Myocyte (in vitro differentiated cells): ENCODE results near the gene COG6. TPM values are rescaled to one million over a fixed set of nuclear protein-coding genes. Genes with fewer than 3 reads are reported as not detected.

Source experiments
- DNase-seq: peaks from one replicate; pipeline ENCODE4 v3.0.0-alpha.2; 2012; ENCODE audit warnings: low read depth
- microRNA-seq: library from miRNA; unstranded; fragments of <30 nt; microRNA quantifications from one replicate; pipeline ENCODE4, GENCODE V29; 2016
- total RNA-seq: library from RNA; depleted of rRNA; stranded (reverse); fragments of >200 nt; gene quantifications from 2 replicates; pipeline ENCODE4 v1.2.3, GENCODE V29; 2014

Gene COG6
- total RNA-seq, 1 donor from 2014 or later = 34.7 TPM

DNA sequence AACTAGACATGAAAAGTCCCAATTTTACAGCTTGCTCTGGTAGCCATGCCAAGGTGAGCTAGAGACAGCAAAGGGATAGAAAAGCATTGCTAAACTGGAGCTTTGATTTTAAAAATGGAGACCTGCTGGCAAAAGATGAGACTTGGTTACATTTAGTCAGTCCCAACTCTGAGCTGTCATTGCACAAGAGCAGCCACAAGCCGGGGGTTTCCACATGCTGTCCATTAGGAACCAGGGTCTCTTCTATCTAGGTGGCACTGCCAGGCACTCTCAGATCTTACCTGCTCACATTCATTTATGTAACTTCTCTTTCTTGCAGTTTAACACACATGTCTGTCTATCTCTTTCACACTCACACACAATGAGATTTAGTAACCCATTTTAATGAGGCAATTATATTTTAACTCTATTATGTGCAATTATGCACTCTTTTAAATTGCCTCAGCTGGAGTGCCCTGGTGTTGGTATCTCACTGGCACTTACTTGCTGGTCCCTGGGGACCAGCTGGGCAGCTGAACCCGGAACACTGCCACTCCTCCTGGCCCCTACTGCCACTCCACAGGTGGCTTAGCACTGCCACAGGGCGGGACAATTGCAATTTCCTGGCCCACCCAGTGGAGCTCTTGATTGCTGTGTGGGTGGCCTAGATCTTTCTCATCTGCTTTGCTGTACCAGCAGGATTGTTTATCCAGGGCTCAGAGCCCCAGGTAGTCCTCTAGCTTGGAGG lies 112.5 kb downstream of the COG6 start:
- DNase-seq = peak; percentile 60

DNA sequence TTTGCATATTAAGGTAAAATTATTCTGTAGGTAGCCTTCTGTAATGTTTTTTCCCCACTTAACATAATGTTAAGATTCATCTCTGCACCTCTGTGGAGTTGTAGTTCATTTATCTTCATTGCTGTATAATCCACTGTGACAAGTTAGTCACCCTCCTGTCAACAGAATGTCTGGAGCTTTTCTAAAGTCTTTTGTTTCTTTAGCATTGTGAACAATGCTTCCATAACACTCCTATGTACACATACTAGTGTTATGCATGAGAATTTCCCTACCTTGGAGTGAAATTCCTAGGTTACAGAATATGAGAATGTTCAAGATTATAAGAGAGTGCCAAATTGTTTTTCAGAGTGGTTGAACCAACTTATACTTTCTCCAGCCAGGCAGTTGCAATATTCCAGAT lies 113.5 kb downstream of the COG6 start:
- DNase-seq = no peak

DNA sequence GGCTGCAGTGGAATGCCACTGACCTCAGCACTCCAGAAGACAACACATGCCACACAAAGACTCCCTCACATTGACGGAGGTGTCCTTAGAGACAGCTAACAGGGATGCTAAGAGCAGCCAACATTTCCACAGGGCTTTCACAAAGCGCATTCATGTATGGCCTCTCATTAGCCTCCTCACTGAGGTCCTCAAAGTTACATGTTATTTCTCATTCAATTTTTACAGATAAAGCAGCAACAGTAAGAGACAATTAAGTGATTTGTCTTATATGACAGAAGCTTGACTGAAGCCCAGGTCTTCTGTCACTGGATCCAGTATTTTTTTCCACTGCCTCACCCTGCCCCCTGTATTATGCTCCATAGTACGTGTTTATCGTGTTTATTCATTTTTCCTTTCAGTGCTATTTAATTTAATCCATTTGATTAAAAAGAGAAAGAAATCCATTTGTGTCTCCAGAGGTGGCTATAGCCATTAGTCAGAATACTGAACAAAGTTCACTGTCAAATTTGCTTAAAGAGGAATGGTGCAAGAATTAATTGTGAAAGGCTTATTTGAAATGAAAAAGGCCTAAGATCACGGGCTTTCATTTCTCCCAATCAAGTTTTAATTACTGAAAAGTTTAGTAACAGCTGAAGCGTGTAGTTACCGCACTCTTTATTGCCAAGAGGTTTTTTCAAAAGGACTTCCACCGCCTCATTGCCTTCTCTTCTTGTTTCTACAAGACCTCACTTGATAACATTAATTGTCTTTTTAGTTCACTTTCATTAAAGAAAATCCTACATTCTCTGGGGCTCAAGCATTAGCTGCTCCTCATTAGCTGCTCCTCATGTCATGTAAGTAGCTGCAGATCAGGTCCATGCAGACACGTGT lies 115.0 kb downstream of the COG6 start:
- no peak for DNase-seq

GRCh38 chr13:39773833-39774232 lies 118.4 kb downstream of the COG6 start:
- no peak for DNase-seq

- peak; percentile 83 for DNase-seq
Measured at GRCh38 chr13:39776439-39776838, 121.0 kb downstream of the COG6 start.

DNA sequence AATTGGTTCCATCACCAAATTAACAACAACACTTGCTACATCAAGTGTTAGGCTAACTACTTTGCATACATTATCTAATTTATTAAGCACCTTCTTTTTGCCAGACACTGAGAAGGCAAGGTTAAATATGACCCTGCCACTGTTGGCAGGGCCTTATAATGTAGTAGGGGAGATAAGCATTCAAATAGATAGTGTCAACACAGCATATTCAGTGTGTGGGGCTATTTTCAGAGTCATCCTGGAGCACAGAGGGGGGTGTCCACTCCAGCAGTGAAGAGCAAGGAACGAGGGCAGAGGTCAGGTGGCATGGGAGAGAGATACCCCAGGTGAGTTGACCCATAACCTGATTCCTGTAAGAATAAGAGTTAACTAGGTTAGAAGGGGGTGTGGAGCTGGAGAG lies 121.6 kb downstream of the COG6 start:
- DNase-seq = no peak

GRCh38 chr13:39777527-39778061 lies 122.1 kb downstream of the COG6 start:
- peak; percentile 55 for DNase-seq

DNA sequence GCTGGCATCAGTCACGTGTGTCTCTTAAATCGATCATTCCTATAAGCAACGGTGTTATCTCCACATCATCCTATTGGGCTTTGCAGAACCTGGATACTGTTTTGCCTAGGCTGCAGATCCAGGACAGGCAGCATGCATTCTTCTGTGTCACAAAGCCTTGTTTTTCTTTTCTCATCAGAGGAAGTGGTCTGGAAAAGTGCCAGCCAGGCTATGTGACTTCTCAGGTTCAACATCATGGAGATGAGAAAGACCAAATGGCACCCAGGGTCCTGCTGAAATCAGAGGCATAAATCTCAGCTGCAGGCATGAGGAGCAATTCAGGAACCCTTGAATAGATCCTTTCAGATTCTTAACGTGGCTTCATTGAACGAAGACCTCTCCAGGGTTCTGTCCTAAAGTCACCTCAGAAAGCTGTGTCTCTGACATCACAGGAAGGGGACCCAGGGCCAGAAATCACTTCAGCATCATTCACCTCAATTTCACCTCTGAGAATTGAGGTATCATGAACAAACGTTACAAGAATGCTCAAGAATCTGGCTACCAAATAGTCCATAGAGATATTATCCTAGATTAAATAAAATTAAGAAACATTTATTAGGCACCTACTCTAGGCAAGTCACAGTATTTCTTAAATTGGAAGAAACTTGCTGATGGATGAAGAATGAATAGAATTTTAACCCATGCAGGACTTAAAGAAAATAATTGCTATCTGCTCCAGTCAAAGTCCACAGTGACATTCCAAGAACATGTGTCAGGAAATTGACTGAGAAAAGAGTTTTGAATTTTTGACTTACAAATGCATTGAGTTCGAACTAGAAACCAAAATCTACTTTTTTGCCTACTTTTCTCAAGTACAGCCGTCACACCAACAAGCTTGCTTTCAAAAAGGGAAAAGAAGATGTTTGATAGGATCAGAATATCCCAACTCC lies 124.1 kb downstream of the COG6 start:
- peak; percentile 67 for DNase-seq

GRCh38 chr13:39780711-39781110 lies 125.2 kb downstream of the COG6 start:
- DNase-seq = no peak

DNA sequence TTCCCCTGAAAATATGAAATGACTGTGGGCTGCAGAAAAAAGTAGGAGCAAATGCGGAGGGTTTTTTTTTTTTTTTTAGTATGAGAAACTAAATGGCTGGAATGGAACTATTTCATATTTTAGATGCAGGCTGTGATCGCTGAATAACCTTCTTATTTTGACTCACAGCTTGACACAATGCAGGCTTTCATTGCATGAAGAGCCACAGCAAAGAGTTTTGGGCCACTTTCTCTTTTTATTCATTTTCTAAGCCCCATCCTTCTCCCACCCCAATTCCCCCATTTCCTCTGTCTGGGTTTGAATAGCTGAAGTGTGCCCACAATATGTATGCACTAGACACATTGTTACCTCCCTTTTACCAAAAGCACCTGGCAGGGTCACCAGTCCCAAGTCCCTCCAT lies 125.9 kb downstream of the COG6 start:
- DNase-seq = no peak

DNA sequence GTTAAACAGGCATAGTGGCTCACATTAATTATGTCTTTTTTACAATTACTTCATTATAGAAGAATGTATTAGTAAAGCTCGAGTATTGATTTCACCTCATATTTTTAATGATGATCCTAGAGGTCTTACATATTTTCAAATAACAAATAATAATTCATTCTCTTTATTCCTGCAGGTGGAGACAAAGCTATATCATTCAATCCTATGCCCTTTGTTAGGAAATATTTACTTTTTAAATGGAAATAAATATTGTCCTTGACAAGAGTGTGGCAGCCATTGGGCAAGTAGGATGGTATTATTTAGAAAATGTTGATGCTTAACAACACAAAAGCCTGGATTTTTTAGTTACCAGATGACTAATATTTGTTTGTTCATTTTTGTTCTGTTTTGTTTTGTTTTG lies 127.6 kb downstream of the COG6 start:
- DNase-seq = no peak

- DNase-seq = no peak
Measured at GRCh38 chr13:39784347-39784746, 128.9 kb downstream of the COG6 start.

GRCh38 chr13:39786091-39786490 lies 130.6 kb downstream of the COG6 start:
- DNase-seq = no peak

DNA sequence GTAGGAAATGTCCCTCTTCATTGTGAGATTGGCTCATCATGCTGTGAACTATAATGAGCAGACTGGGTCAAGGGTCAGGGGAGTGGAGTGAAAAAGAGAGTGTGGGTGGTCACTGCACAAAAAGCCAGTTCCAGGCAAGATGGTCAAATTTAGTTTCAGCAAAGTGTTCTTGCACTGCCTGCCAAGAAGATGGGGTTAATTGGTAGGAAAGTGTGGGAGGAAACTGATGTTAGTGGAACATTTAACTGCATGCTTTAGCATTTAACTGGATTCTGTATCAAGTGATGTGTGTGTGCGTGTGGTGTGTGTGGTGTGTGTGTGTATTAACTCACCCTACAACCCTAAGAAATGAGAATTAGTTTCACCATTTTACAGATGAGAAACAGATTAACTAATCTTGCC lies 131.6 kb downstream of the COG6 start:
- no peak for DNase-seq

- no peak for DNase-seq
Measured at GRCh38 chr13:39788102-39788501, 132.6 kb downstream of the COG6 start.

DNA sequence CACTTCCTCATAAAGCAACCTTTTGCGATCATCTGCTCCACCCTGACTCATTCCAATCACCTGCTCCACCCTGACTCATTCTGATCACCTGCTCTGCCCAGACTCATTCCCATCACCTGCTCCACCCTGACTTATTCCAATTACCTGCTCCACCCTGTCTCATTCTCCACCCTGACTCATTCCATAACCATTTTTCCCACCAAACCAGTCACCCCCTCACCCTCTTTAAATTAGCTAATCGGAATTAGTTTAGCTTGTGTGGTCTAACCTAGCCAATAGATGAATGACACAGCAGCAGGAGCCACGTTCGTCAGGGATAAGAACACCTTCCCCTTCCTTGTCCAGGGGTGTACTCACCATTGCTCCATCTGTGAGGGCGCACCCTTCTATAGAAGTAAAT lies 134.0 kb downstream of the COG6 start:
- no peak for DNase-seq

Small RNA genes lying within 50 kb of the gene (microRNA-seq; reads per million reads assigned to microRNA genes)
- gene MIR4305 = not detected

Other genes starting within 250 kb of the COG6 start
- 12.5 and 14.4 TPM in 2 replicates for gene LHFPL6, start 52.5 kb upstream of the COG6 start, total RNA-seq